Esophagus muscularis mucosa (tissue), 4 donors: ENCODE measurements around the gene NR0B2. TPM values are rescaled to one million over a fixed set of nuclear protein-coding genes. Genes with fewer than 3 reads are reported as not detected.

Source experiments
- DNase-seq: peaks from one replicate; pipeline ENCODE4 v3.0.0-alpha.2; 2017; ENCODE audit errors: extremely low spot score
- H3K27ac ChIP-seq, 4 donors: fragments of 200-600 bp; sonication (generic); replicated peaks in 1 of 4; 1 replicate in 3 of 4; 2 replicates in 1 of 4; pipeline ENCODE4 v1.5.1; 2016 to 2019; ENCODE audit warnings: mild to moderate bottlenecking in 1 of 4
- H3K27me3 ChIP-seq, 4 donors: fragments of 200-600 bp; sonication (generic); one replicate each; pipeline versions ENCODE4 v1.5.1 to v1.6.0; 2016 to 2019
- H3K36me3 ChIP-seq, 4 donors: fragments of 200-600 bp; sonication (generic); one replicate each; pipeline ENCODE4 v1.5.1; 2016 to 2019
- H3K4me1 ChIP-seq, 4 donors: fragments of 200-600 bp; sonication (generic); one replicate each; pipeline ENCODE4 v1.5.1; 2016 to 2019
- H3K4me3 ChIP-seq, 4 donors: fragments of 200-600 bp; sonication (generic); 1 replicate in 2 of 4; 2 replicates in 2 of 4; pipeline ENCODE4 v1.5.1; 2016 to 2019; ENCODE audit warnings: mild to moderate bottlenecking in 4 of 4, moderate library complexity in 1 of 4
- H3K9me3 ChIP-seq, 4 donors: fragments of 200-600 bp; sonication (generic); 1 replicate in 3 of 4; 2 replicates in 1 of 4; pipeline ENCODE4 v1.5.1; 2016 to 2019
- EP300 ChIP-seq: sonication (generic); formaldehyde crosslinking; IDR thresholded peaks from one replicate; pipeline ENCODE4 v1.6.1; 2017; ENCODE audit warnings: antibody characterized with exemption
- POLR2A ChIP-seq: fragments of 450-650 bp; IDR thresholded peaks from one replicate; pipeline ENCODE4 v1.6.1; 2017; ENCODE audit warnings: antibody characterized with exemption, moderate library complexity, mild to moderate bottlenecking, low read depth
- POLR2AphosphoS5 ChIP-seq, 2 donors: sonication (generic); formaldehyde crosslinking; IDR thresholded peaks; one replicate each; pipeline ENCODE4 v1.6.1; 2017; ENCODE audit warnings: antibody characterized with exemption in 2 of 2
- WGBS: methylation state at CpG from one replicate; pipeline ENCODE4 v1.1.5; 2018; 5-methylcytosine and 5-hydroxymethylcytosine counted together
- intact Hi-C: fragments of 100-400 bp; cut with DNase I; formaldehyde crosslinking; loops from one replicate; pipeline ENCODE4 v1.15.1; 2023
- total RNA-seq, 4 donors: library from RNA; depleted of rRNA; stranded (reverse); fragments of >200 nt; gene quantifications; one replicate each; pipeline versions ENCODE4 v1.1.0 to v1.2.1, GENCODE V29; 2016
- TF ChIP-seq, protein P1 (sequence below), 3 experiments: fragments of 200-600 bp in 2 of 3; fragments of 450-650 bp in 1 of 3; sonication (generic) in 2 of 3; IDR thresholded peaks; one replicate each; pipeline ENCODE4 v1.5.1; 2017 to 2019; ENCODE audit warnings: antibody characterized with exemption in 3 of 3, mild to moderate bottlenecking in 2 of 3, moderate library complexity in 1 of 3

Gene NR0B2
- total RNA-seq, 4 donors from 2014 or later: not detected

DNA sequence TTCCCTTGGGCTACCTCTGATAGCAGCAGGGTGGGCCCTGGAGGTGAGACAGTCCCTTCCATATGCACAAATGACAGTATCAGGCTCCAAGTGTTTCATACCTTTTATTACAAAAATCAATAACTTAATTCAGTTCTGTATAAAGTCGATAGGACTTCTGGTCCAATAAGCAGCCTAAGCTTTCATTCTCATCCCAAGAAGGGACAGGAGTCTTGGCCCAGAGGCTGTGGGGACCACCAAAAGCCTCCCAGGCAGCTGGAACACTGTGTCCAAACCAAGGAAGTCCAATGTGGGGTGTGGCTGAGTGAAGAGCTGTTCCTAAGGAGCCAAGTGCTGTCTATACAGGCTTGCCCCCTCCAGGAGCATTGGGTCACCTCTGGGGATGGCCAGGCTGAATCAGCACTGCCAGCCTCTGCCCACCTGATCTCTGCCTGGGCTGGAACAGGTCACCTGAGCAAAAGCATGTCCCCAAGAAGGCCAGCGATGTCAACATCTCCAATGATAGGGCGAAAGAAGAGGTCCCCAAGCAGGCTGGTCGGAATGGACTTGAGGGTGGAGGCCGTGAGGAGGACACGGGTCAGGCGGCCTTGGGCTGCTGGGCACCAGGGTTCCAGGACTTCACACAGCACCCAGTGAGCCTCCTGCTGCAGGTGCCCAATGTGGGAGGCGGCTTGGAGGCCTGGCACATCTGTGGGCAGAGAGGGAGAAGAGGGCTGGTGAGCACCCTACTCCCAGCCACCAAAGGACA, 2.2 kb downstream of the NR0B2 start:
- H3K27me3 ChIP-seq: no peaks in the 10 kb centered on the region
- DNase-seq: no peak
- no peak overlapping the region for H3K4me3 ChIP-seq
- H3K27ac ChIP-seq: no peak overlapping the region
- peaks cover 0 to 7% (median 0%) of the 10 kb centered on the region in 4 donors for H3K36me3 ChIP-seq
- H3K4me1 ChIP-seq: peaks cover 0 to 3% (median 0%) of the 10 kb centered on the region in 4 donors
- WGBS: 77% methylated on average over 4 of the region's 8 CpGs
- intact Hi-C loops: no loop called here
- TF ChIP-seq, protein P1, sequence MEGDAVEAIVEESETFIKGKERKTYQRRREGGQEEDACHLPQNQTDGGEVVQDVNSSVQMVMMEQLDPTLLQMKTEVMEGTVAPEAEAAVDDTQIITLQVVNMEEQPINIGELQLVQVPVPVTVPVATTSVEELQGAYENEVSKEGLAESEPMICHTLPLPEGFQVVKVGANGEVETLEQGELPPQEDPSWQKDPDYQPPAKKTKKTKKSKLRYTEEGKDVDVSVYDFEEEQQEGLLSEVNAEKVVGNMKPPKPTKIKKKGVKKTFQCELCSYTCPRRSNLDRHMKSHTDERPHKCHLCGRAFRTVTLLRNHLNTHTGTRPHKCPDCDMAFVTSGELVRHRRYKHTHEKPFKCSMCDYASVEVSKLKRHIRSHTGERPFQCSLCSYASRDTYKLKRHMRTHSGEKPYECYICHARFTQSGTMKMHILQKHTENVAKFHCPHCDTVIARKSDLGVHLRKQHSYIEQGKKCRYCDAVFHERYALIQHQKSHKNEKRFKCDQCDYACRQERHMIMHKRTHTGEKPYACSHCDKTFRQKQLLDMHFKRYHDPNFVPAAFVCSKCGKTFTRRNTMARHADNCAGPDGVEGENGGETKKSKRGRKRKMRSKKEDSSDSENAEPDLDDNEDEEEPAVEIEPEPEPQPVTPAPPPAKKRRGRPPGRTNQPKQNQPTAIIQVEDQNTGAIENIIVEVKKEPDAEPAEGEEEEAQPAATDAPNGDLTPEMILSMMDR (IDR thresholded peaks at IDR 0.05): no peak
- TF ChIP-seq POLR2AphosphoS5 (IDR thresholded peaks at IDR 0.05) (no peak), EP300 (no peak), POLR2A (no peak)
- no peaks in the 10 kb centered on the region for H3K9me3 ChIP-seq

GRCh38 chr1:26910343-26911160, 3.2 kb downstream of the NR0B2 start:
- no peaks in the 10 kb centered on the region for H3K9me3 ChIP-seq
- H3K4me3 ChIP-seq: no peak overlapping the region
- intact Hi-C loops: no loop called here
- TF ChIP-seq, protein P1 (IDR thresholded peaks at IDR 0.05): no peak
- TF ChIP-seq POLR2A (no peak), EP300 (no peak), POLR2AphosphoS5 (IDR thresholded peaks at IDR 0.05) (no peak)
- peaks cover 0 to 7% (median 0%) of the 10 kb centered on the region in 4 donors for H3K36me3 ChIP-seq
- WGBS: 61% methylated on average over 4 of the region's 4 CpGs
- H3K27me3 ChIP-seq: no peaks in the 10 kb centered on the region
- no peak overlapping the region for H3K27ac ChIP-seq
- peaks cover 0 to 2% (median 0%) of the 10 kb centered on the region in 4 donors for H3K4me1 ChIP-seq
- DNase-seq: no peak

DNA sequence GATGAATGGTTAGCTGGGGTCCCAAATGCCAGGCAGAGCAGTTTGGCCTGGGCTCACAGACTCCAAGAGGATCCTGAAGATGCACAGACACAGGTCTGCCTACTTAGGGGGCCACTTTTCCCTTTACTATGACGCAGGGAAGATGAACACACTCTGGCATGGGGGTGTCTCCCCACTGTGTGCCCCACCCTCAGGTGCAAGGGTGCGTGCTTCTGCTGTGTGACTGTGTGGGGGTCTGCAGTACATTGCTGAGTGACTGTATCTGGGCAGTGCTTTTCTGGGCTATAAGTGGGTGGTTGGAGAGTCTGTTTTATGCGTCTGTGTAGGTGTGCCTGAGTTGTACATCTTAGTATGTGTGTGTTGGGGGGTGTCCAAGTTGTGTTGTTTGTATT, 3.8 kb downstream of the NR0B2 start:
- H3K4me3 ChIP-seq: no peak overlapping the region
- intact Hi-C loops: no loop called here
- H3K27me3 ChIP-seq: no peaks in the 10 kb centered on the region
- H3K9me3 ChIP-seq: no peaks in the 10 kb centered on the region
- TF ChIP-seq EP300 (no peak), POLR2AphosphoS5 (IDR thresholded peaks at IDR 0.05) (no peak), POLR2A (no peak)
- TF ChIP-seq, protein P1 (IDR thresholded peaks at IDR 0.05): no peak
- WGBS: 95% methylated on average over 3 of the region's 3 CpGs
- peaks cover 0 to 7% (median 0%) of the 10 kb centered on the region in 4 donors for H3K36me3 ChIP-seq
- DNase-seq: no peak
- no peaks in the 10 kb centered on the region for H3K4me1 ChIP-seq
- no peak overlapping the region for H3K27ac ChIP-seq

GRCh38 chr1:26907071-26907917, 6.5 kb downstream of the NR0B2 start:
- 71% methylated on average over 6 of the region's 6 CpGs for WGBS
- Histone ChIP-seq H3K27ac (no peak overlapping the region), H3K4me3 (no peak overlapping the region), H3K36me3 (peaks cover 0 to 7% (median 0%) of the 10 kb centered on the region in 4 donors), H3K9me3 (no peaks in the 10 kb centered on the region), H3K4me1 (no peaks in the 10 kb centered on the region), H3K27me3 (no peaks in the 10 kb centered on the region)
- TF ChIP-seq POLR2A (no peak), EP300 (no peak), POLR2AphosphoS5 (IDR thresholded peaks at IDR 0.05) (no peak)
- TF ChIP-seq, protein P1 (IDR thresholded peaks at IDR 0.05): no peak
- intact Hi-C loops: no loop called here
- DNase-seq: no peak
